HG03521 (cell line): ENCODE measurements around the gene NUDT13.

Source experiments
- ATAC-seq: cut with Tn5 transposase; IDR thresholded peaks from one replicate; pipeline ENCODE4 v1.9.1; 2021; ENCODE audit warnings: mild to moderate bottlenecking, moderate library complexity; ENCODE audit not compliant: unreplicated experiment

NUDT13 gene

GRCh38 chr10:73161662-73162061, 51.4 kb downstream of the NUDT13 start:
- no peak for ATAC-seq

- no peak for ATAC-seq
Measured at GRCh38 chr10:73163096-73163495, 52.8 kb downstream of the NUDT13 start.

GRCh38 chr10:73166972-73167371, 56.7 kb downstream of the NUDT13 start:
- ATAC-seq: no peak

- no peak for ATAC-seq
Measured at GRCh38 chr10:73167458-73167782, 57.2 kb downstream of the NUDT13 start.

- peak; percentile 98 for ATAC-seq
Measured at GRCh38 chr10:73167783-73168464, 57.7 kb downstream of the NUDT13 start, which contains the start of the genes ECD and FAM149B1. ECD (minus strand) TSS chr10:73168008; CDS start chr10:73163937, 4,071 bp downstream. FAM149B1 (plus strand) TSS chr10:73168119; CDS start chr10:73168340, 221 bp downstream.

- ATAC-seq: peak; percentile 8
Measured at GRCh38 chr10:73168465-73168803, 58.2 kb downstream of the NUDT13 start.

GRCh38 chr10:73169320-73169719, 59.1 kb downstream of the NUDT13 start:
- ATAC-seq: no peak

GRCh38 chr10:73172867-73173266, 62.6 kb downstream of the NUDT13 start:
- no peak for ATAC-seq

GRCh38 chr10:73174148-73174925, 64.1 kb downstream of the NUDT13 start:
- no peak for ATAC-seq
